ENCODE results near the gene GRIP2. TPM values are rescaled to one million over a fixed set of nuclear protein-coding genes. Genes with fewer than 3 reads are reported as not detected.

Gene GRIP2
- total RNA-seq, 2 experiments from 2014 or later = not detected

- H3K4me3 ChIP-seq (ENCODE audit: low read depth, low read length, poor library complexity, severe bottlenecking) = no peak overlapping the region
- POLR2A ChIA-PET = no interaction called here
- peaks cover 97% of the 10 kb centered on the region for H3K36me3 ChIP-seq (ENCODE audit: insufficient read depth, low read length)
- CTCF ChIA-PET (ENCODE audit: unreplicated experiment) = no interaction called here
- intact Hi-C loops (cut with micrococcal nuclease; ENCODE audit: unreplicated experiment) = no loop called here
- H3K79me2 ChIP-seq (ENCODE audit: insufficient read depth, low read depth, low read length) = peaks cover 9% of the 10 kb centered on the region; the same call in 1 of the 2 replicates
- H2AFZ ChIP-seq (ENCODE audit: low read length) = no peak overlapping the region
- H3K27ac ChIP-seq (ENCODE audit: low read depth, low read length, poor library complexity, severe bottlenecking) = no peak overlapping the region
- BruUV-seq (replicated peaks) = no TSS peak
- no peak overlapping the region for H3K4me2 ChIP-seq (ENCODE audit: low read length)
- TF ChIP-seq EZH2phosphoT487 (IDR thresholded peaks at IDR 0.05; ENCODE audit: borderline replicate concordance, low read depth, low read length) = no peak
- TF ChIP-seq CTCF (conservative IDR thresholded peaks at IDR 0.05; ENCODE audit: low read length) = no peak
- no peaks in the 10 kb centered on the region for H3K9me2 ChIP-seq (ENCODE audit: insufficient read depth, low read length)
- H4K20me1 ChIP-seq (ENCODE audit: insufficient read depth, low read length) = no peaks in the 10 kb centered on the region
- 0 out of 2 replicates have a peak, but pooled peaks cover 3% of the 10 kb centered on the region for H3K9me3 ChIP-seq (ENCODE audit: low read length)
- no peaks in the 10 kb centered on the region for H3K4me1 ChIP-seq (ENCODE audit: insufficient read depth, low read length, poor library complexity, severe bottlenecking)
- DNase-seq (ENCODE audit: low spot score) = no peak
Measured at GRCh38 chr3:14446988-14447570, 93.1 kb downstream of the GRIP2 start.

- peaks cover 12% of the 10 kb centered on the region; the same call in 1 of the 2 replicates for H3K79me2 ChIP-seq (ENCODE audit: insufficient read depth, low read depth, low read length)
- no peak overlapping the region for H2AFZ ChIP-seq (ENCODE audit: low read length)
- POLR2A ChIA-PET = no interaction called here
- no peak overlapping the region for H3K4me3 ChIP-seq (ENCODE audit: low read depth, low read length, poor library complexity, severe bottlenecking)
- DNase-seq (ENCODE audit: low spot score) = no peak
- H3K27ac ChIP-seq (ENCODE audit: low read depth, low read length, poor library complexity, severe bottlenecking) = no peak overlapping the region
- no peaks in the 10 kb centered on the region for H4K20me1 ChIP-seq (ENCODE audit: insufficient read depth, low read length)
- no peaks in the 10 kb centered on the region for H3K4me1 ChIP-seq (ENCODE audit: insufficient read depth, low read length, poor library complexity, severe bottlenecking)
- H3K9me2 ChIP-seq (ENCODE audit: insufficient read depth, low read length) = no peaks in the 10 kb centered on the region
- H3K9me3 ChIP-seq (ENCODE audit: low read length) = 0 out of 2 replicates have a peak, but pooled peaks cover 3% of the 10 kb centered on the region
- BruUV-seq (replicated peaks) = no TSS peak
- peaks cover 85% of the 10 kb centered on the region for H3K36me3 ChIP-seq (ENCODE audit: insufficient read depth, low read length)
- CTCF ChIA-PET (ENCODE audit: unreplicated experiment) = no interaction called here
- H3K4me2 ChIP-seq (ENCODE audit: low read length) = no peak overlapping the region
- TF ChIP-seq CTCF (conservative IDR thresholded peaks at IDR 0.05; ENCODE audit: low read length) (no peak), EZH2phosphoT487 (IDR thresholded peaks at IDR 0.05; ENCODE audit: borderline replicate concordance, low read depth, low read length) (no peak)
- intact Hi-C loops (cut with micrococcal nuclease; ENCODE audit: unreplicated experiment) = no loop called here
Measured at GRCh38 chr3:14445773-14446172, 94.4 kb downstream of the GRIP2 start.

- 0 out of 2 replicates have a peak, but pooled peaks cover 4% of the 10 kb centered on the region for H4K20me1 ChIP-seq (ENCODE audit: insufficient read depth, low read length)
- H2AFZ ChIP-seq (ENCODE audit: low read length) = no peak overlapping the region
- peaks cover 82% of the 10 kb centered on the region for H3K36me3 ChIP-seq (ENCODE audit: insufficient read depth, low read length)
- H3K9me2 ChIP-seq (ENCODE audit: insufficient read depth, low read length) = no peaks in the 10 kb centered on the region
- no peaks in the 10 kb centered on the region for H3K4me1 ChIP-seq (ENCODE audit: insufficient read depth, low read length, poor library complexity, severe bottlenecking)
- DNase-seq (ENCODE audit: low spot score) = no peak
- intact Hi-C loops (cut with micrococcal nuclease; ENCODE audit: unreplicated experiment) = no loop called here
- H3K4me3 ChIP-seq (ENCODE audit: low read depth, low read length, poor library complexity, severe bottlenecking) = no peak overlapping the region
- H3K9me3 ChIP-seq (ENCODE audit: low read length) = 0 out of 2 replicates have a peak, but pooled peaks cover 3% of the 10 kb centered on the region
- TF ChIP-seq CTCF (conservative IDR thresholded peaks at IDR 0.05; ENCODE audit: low read length) (no peak), EZH2phosphoT487 (IDR thresholded peaks at IDR 0.05; ENCODE audit: borderline replicate concordance, low read depth, low read length) (no peak)
- H3K4me2 ChIP-seq (ENCODE audit: low read length) = no peak overlapping the region
- H3K27ac ChIP-seq (ENCODE audit: low read depth, low read length, poor library complexity, severe bottlenecking) = no peak overlapping the region
- no TSS peak for BruUV-seq (replicated peaks)
- ChIA-PET CTCF (ENCODE audit: unreplicated experiment) (no interaction called here), POLR2A (no interaction called here)
- H3K79me2 ChIP-seq (ENCODE audit: insufficient read depth, low read depth, low read length) = peaks cover 23% of the 10 kb centered on the region
Measured at GRCh38 chr3:14444380-14444779, 95.8 kb downstream of the GRIP2 start.

Data from OCI-LY7 (cell line).